GM10847 (cell line): Measurements from ENCODE around the gene LPAR6.

Experiments
- POLR2A ChIP-seq: IDR thresholded peaks from 2 replicates; pipeline ENCODE4 v1.6.1; 2011; ENCODE audit not compliant: insufficient read length; ENCODE audit errors: extremely low read depth

Gene LPAR6, protein sequence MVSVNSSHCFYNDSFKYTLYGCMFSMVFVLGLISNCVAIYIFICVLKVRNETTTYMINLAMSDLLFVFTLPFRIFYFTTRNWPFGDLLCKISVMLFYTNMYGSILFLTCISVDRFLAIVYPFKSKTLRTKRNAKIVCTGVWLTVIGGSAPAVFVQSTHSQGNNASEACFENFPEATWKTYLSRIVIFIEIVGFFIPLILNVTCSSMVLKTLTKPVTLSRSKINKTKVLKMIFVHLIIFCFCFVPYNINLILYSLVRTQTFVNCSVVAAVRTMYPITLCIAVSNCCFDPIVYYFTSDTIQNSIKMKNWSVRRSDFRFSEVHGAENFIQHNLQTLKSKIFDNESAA

DNA sequence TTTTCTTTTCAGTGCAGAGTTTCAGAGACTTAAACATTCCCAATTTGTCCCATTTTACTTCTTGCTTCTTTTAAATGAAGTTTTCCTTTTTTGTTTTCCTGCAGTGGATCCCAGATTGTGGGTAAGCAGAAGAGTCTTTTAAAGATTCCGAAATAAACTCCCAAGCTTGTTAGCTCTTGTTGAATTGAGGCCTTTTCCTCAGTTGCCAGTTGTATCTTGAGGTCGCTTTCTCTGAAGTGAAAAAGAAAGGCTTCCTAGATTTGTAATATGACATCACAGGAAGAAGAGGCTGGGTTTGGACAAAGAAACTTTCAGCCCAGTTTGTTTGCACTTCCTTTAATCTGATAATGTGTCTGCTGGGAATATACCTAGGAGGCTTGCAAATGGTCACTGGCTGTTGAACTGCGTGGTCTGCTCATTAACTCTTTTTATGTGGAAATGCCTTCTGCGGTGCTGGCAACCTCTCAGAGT is at the start of gene LPAR6:
LPAR6 (minus strand) TSS at position 233 of the 471 bp plus-strand sequence. CDS start 690 bp downstream, outside the sequence.
- no peak for TF ChIP-seq POLR2A

DNA sequence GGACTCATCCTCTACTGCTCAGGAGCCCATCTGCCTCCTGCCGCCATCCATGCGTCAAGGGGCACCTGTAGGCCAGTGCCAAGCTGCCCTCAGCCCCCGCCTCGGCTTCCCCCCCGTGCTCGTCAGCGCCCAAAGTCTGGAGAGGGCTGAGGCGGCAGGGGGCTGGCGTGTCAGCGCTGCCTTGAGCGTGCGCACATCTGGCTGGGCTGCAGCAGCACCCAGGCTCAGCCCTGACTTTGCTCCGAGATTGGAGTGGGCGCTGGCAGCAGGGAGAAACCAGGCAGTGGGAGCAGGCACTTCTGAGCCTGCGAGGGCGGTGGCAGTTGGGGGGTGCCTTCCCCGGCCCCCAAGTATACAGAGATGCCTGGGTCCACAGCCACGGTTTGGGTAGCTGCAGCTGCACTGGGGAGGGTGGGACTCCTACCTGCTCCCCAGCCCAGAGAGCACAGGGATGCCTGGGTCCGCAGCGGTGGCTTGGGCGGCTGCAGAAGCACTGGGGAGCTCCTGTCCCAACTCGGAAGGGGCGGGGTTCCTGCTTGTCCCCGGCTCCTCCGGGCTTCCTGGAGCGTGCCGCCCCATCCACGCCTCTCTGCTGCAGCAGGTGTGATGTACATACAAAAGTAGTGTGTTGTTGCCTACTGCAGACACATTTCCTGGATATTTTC is 44.8 kb upstream of the LPAR6 start:
- TF ChIP-seq POLR2A = no peak

DNA sequence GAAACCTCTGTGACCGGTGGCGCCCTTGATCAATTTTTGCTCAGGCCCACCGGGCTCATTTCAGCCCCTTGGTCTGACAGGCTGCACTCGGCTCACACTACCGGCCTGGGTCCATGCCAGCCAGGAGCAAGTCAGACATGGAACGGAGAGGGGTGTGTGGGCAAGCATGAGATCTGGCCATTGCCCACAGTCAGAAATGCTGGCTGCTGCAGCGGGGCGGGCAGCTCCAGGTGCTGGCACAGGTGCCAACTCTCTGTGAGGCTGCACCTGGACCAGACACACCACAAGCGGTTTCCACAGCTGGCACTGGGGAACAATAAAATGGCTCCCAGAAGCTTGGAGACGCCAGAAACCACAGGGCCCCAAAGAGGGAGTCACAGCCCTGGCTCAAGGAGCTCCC is 43.6 kb upstream of the LPAR6 start:
- no peak for TF ChIP-seq POLR2A

DNA sequence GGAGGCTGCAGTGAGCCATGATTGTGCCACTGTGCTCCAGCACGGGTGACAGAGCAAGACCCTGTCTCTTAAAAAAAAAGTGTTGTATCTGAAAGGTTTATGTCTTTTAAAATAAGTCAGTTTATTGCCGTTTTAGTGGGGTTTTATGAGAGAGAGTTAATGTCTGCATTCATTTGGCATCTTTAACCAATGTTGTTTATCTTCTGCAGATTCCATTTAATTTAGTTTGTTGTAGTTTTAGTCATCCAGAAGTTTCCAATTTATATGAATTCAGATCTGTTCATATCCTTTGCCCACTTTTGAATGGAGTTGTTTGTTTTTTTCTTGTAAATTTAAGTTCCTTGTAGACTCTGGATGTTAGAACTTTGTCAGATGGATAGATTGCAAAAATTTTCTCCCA is 36.7 kb upstream of the LPAR6 start:
- TF ChIP-seq POLR2A = no peak

DNA sequence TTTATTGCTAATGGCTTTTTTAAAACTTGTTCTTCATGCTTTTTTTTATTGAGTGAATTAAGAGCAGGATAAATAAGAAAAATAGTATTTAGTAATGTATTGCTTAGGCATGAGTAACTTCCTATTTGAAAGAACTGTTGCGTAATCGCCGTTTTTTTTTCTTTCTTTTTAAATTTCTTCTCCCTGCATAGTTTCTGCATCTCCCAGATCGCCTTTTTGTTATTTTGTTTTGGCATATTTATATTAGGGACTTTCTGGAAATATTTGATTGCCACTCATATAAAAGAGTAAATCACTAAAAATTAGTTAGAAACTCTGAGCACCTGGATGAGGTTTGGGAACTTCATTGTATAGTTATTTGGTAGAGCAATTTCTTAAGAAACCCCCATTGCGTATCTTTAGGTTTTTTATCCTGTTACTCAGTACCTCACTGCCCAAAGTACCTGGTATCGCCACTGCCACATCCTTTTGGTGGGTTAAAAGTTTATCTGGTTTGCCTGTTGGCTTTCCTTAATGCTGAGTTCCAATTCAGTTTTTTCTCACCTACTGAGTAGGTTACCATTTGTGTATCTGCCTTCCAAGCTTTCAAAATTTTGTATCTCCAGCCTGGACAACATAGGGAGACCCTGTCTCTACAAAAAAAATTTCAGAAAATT is 36.2 kb upstream of the LPAR6 start:
- TF ChIP-seq POLR2A = no peak

DNA sequence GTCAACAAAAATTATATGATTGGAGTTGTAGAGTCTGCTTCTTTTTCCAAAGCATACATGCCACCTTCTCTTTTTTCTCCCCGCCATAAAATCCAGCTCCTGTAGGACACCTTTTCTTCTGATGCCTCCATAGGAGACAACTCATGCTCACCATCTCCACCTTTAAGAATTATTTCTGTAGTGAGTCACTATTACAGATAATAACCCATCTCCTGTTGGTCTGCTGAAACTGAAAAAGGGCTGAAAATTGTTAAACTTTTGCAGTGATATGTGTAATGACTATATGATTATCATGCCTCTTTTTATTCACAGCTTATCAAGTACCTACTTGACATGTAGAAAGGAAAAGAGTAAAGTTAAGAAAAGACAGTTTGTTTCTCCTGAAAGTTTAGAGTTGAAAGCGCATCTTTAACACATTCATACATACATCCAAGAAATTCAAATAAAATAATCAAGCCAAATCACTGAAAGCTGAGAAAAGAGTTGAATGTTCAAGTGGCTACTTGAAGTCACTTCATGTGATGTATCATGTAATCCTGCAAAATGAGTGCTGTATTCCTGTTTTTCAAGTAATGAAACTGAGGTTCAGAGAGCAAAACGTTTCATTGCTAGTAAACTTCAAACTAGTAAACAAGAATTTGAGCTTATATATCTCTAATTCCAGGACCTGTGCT is 35.5 kb upstream of the LPAR6 start:
- no peak for TF ChIP-seq POLR2A

DNA sequence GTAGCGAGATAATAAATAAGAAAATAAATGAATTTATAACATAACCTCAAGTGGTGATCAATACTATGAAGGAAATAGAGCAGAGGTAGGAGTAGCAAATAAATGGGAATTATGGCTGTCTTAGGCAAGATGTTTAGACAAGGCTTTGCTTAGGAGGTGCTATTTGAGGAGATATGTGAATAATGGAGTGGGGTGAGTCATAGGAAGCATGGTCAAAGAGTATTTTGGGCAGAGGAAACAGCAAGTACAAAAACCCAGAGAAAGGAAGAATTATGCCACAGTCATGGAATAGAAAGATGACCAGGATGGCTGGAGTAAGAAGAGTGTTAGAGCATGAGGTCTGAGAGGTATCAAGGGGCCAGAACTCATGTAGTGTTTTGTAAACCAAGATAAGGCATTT is 33.6 kb upstream of the LPAR6 start:
- TF ChIP-seq POLR2A = no peak

DNA sequence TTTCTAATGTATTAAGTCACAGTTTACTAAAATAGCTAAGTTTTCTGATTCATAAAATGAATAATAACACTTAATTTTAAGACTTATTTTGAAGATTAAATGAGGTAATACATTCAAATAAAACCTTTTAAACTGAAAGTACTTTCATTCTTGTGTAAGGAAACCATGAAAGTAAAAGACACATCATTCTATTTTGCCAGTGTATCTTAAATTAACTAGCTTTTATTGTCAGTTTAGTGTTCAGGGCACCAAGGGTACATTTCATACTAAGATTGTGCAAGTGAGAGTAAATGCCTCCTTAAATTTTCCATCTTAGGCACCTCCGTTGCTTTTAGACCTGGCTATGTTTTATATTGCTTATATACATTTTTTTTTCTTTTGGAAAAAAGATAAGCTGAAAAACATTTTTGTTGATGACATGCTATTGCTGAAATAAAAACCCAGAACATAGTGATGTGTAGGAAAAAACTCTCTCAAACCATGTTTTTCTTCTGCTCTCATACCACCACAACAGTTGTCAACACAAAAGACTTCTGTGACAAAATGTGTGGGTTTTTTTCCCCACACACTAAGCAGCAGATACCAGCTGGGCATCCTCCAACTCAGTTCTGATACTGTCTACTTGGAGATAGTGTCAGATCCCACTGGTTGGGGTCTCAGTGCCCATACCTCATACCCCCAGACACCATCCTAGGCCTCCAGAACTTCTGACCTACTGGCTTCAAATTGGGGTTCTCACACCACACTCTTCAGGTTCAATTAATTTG is 30.7 kb upstream of the LPAR6 start:
- no peak for TF ChIP-seq POLR2A

DNA sequence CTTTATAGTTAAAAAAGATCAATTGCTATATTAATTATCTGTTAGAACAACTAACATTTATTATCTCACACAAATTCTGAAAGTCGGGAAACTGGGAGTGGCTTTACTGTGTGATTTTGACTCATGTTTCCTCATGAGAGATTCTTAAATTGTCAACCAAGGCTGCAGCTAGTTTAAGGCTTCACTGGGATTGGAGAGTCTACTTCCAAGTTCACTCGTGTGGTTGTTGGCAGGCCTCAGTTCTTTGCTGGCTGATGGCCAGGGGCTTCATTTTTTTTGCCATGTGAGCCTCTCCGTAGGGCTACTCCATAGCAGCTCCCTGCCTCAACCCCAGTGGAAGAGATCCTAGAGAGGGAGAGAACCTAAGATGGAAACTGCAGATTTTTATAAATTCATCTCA is 24.5 kb upstream of the LPAR6 start:
- no peak for TF ChIP-seq POLR2A

DNA sequence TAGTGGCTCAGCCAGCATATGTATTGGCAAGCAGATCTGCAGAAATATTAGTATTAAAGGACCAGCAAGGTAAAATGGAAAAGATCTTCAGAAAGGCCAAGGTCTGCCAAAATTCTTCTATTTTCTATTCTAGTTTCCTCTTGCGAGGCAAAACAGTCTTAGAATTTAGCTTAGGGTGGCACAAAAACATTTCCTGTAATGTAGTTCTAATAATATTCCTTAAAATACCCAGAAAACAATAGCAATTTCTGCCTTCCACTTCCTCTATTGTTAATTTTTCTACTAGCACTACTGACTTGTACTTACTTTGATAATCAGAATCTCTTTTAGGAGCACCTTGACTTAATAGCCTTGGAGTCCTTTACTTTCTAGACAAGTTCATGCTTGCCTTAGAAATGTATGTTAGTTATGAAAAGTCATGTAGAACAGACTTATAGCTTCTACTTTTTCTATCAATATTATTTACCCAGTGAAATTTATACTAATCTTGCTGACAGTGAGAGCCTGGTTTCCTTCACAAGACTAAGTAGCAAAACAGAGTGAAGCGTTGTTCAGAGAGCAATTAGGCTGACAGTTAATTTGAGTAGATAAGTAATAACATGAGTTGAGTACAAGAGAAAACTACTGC is 23.9 kb upstream of the LPAR6 start:
- TF ChIP-seq POLR2A = no peak

DNA sequence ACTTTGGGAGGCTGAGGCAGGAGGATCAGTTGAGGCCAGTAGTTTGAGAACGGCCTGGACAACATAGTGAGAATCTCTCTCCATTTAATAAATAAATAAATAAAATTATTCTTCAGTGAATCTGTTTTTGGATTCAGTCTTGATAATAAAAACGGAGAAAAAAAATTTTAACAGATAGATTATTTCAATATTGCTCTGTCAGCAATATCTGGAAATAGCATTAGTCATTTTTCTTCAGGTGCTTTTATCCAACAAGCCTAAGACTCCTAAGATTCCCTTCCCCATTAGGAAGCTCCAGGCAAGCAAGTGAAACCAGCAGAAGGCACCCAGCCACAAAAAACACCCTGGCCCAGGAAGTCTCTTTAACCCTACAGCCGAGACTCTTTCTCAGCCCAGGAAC is 21.3 kb upstream of the LPAR6 start:
- TF ChIP-seq POLR2A = no peak

DNA sequence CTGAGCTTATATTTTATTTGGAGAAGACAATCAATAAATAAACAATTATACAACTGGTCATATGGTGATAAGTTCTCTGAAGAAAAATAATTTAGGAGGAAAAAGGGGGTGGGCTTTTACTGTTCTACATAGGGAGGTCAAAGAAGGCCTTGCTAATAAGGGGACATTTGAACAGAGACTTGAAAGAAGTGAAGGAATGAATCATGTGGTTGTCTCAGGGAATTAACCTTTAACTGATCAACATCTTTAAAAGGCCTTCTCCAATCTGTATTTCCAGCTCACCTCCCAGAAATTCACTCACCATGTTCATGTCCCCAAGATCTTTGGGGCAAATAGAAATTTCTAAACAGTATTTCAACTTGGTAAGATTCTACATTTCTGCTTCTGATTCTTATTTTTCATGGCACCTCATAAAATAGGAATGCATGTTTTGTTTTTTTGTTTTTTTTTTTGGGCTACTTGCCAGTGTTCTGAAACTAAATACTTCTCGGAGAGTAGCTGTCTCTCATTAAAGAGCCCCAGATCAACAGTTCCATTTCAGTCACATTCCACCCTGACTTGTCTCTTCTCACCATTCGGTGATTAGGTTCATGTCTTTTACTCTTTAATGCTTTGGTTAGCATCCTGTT is 19.2 kb upstream of the LPAR6 start:
- no peak for TF ChIP-seq POLR2A

DNA sequence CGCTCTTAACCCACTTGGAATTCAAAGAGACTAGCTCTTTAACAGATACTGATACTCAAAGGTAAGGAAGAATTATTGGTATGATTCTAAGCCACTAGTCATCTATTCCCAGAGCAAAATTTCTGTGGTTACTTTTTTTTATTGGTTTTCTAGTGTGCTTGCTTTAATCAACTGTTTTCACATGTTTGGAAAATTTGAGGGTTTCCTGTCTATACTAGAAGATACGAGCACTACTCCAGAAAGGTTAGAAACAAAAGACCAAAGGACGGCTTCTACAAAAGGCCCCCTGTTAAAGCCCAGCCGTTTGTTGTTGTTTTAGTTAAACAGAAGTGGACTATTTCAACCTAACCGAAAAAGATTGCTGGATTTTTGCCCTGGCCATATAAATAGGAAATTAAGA is 18.5 kb upstream of the LPAR6 start:
- TF ChIP-seq POLR2A = no peak

DNA sequence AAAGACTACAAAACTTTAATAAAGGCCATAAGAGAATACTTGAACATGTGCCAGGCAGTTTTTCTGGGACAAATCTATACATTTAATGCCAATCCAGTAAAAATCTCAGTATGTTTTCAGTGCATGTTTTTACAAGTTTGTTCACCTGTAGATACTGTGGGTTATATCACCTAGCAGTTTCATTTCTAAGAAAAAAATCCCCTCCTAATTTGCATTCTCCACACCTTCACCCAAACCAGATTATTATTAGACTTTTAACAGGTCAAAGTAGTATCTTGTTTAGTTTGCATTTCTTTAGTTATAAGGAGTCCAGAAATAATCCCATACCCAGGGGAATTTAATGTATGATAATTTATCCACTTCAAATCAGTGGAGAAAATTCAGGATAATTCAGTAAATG is 17.0 kb upstream of the LPAR6 start:
- TF ChIP-seq POLR2A = no peak

DNA sequence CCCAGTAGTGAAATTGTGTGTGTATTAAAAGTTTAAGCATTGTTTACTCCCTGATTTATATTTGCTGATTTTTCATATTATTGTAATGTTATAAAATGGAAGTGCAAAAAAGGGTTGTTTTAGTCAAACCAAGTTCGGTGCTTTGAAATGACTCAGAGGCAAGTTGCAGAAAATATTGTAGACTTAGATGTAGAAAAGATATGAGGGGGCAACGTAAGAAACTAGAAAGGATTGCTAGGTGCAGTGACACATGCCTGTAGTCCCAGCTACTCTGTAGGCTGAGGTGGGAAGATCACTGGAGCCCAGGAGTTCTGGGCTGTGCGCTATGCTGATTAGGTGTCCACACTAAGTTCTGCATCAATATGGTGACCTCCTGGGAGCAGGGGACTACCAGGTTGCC is 16.1 kb upstream of the LPAR6 start:
- TF ChIP-seq POLR2A = no peak

DNA sequence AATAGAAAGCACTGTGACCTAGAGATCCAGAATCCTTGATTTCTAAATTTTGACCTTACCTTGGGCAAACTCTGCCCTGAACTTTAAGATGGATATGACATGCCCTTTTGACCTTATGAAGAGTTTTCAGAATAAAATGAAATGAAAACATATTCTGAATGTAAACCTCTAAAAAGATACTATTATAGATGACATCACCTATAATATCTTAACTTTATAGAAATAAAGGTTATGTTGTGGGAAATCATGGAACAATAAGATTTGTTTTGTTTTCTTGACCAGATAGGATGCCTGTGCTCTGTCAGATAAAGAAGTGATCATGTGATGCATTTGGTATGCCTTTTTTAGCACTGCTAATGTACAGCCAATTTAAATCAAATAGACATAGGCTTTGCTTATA is 13.1 kb upstream of the LPAR6 start:
- no peak for TF ChIP-seq POLR2A
